NOMO-1 treated with DMSO at 0.1 percent for 48 hours (cell line): ENCODE data around the gene PTPA.

ENCODE experiments used
- DNase-seq: peaks from one replicate; lab custom pipeline; 2025; ENCODE audit not compliant: unreplicated experiment; lab: John Stamatoyannopoulos, UW

PTPA gene

DNA sequence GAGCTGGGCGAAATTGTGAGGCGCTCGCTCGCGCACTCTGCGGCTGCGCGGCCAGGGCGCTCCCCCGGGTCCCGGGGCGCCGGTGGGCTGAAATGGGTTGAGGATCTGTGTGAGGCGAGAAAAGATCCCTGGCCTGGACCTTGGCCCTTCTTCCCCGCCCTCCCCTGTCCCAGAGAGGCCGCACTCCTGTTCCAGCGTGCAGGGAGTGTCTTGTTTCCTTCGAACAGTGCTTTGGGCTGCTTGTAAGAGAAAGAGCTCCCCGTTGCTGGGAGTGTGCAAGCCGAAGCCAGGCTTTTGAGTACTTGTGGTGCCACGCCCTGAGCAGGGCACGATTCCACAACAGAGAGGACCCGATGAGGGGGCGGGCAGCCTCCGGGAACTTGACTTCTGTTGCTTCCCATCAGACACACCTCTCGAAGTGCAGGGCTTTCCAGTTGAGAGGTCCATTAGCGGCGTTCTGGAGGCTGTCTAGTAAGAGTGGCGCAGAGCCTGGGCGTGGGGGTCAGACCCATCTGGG lies 29.8 kb upstream of the PTPA start:
- DNase-seq, result peak; percentile 17

- no peak for DNase-seq
Measured at GRCh38 chr9:129084087-129084486, 27.1 kb upstream of the PTPA start.

GRCh38 chr9:129089246-129089645 lies 22.0 kb upstream of the PTPA start:
- no peak for DNase-seq

DNA sequence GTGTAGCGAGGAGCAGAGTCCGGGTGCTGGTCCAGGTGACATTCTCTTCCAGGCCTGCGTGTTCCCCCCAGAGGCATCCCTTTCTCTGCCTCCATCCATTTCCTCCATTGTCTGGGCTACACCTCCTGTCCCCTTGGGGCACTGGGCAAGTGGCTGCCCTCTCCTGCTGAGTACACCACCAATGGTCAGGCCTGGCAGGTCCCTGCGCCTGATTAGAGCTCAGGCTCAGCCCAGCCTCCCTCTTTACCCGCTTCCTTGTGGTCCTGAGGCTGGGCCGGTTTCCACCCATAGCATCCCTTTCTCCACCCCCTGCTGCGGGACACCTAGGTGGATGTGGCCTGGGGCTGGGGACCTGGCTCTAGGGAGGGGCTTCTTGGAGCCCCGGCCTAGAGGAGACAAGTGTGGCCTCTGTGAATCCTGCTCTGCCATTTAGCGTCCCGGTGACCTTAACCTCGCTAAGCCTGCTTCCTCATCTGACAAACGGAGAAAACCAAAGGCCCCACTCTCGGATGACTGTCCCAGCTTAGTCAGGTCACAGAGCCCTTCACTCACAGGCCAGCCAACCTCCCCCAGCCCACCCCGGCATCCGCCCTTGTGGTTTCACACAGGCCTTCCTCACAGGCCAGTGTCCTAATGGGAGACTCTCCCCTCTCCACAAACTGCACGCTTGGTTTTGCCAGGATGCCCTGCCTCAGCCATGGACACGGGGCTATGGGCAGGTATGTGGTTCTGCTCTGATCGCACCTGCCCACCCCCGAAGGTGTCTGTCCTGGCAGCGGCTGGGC lies 17.4 kb upstream of the PTPA start:
- no peak for DNase-seq

DNA sequence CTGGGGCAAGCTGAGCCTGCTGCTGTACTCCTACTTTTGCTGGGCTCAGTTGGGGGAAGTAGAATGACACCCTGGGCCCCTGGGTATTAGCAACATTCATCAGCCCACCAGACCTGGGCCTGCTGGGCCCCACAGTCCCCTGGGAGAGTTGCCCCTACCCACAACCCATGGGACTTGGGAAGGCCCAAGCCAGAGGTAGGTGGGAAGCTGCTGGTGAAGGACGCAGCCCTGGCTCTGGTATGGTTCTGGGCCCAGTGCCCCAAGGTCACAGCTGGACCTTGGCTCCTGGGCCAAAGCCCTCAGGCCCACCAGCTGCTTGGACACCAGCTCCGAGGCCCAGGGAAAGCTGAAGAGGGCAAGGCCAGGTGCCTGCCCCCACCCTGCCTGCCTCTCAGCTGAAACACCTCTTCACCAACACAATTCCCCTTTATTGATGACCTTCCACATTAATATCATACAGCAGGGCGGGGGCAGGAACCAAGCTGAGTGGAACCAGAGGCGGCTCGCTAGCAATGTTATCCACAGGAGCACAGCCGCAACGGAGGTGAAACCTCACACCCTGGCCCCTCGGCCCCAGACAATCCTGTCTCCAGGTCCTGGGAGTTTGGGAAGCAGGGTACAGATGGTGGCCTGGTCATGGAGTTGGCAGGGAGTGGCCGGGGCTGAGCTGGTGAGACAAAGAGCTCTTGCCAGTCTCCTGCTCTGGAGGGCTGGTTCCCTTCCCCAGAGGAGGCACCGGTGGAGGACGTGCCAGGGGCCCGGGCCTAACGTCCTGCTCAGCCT lies 16.6 kb upstream of the PTPA start:
- DNase-seq, result no peak

GRCh38 chr9:129095170-129095667 lies 16.0 kb upstream of the PTPA start:
- no peak for DNase-seq

- DNase-seq, result no peak
Measured at GRCh38 chr9:129095908-129096307, 15.3 kb upstream of the PTPA start.

GRCh38 chr9:129097671-129098306 lies 13.4 kb upstream of the PTPA start:
- no peak for DNase-seq

GRCh38 chr9:129098328-129098727 lies 12.9 kb upstream of the PTPA start:
- DNase-seq, result no peak

- no peak for DNase-seq
Measured at GRCh38 chr9:129100383-129101169, 10.6 kb upstream of the PTPA start.

DNA sequence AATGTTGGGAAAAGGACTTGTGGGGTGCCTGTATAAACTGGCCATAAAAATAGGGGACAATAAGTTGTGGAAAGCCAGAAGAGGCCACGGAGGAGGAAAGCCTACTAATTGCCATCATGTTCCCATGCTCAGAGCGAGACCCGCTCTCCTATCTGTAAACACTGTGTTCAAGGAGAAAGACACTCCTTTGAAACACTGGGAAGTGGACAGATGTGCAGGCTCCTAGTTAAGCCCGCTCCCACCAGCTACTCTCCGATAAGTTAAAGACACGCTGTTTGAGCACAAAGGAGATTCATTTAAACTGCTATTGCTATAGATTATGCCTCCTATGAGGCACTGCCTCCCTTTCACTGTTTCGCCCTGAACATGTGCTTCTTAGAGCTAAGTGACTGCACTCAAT lies 9.9 kb upstream of the PTPA start:
- DNase-seq, result no peak

GRCh38 chr9:129102095-129102525 lies 9.1 kb upstream of the PTPA start:
- no peak for DNase-seq

GRCh38 chr9:129102791-129103594 lies 8.2 kb upstream of the PTPA start:
- peak; percentile 2 for DNase-seq

- DNase-seq, result no peak
Measured at GRCh38 chr9:129103595-129103965, 7.6 kb upstream of the PTPA start.

DNA sequence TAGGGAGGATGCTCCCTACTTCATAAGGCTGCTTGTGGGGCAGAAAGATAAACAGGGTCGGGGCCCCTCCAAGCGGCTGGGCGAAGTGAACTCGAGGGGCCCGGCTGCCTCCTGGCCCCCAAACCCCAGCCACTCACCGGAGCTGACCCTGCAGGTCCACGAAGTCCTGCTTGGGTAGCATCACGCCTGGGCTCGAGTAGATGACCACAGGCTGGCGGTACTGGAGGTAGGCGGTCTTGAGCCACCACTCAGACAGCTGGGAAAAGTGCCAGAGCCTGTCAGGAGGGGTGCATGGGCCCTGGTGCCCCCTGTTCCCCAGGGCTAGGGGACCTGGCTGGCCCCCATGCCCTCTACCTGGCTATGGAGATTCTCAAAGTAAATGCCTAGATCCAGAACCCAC lies 7.2 kb upstream of the PTPA start:
- no peak for DNase-seq

DNA sequence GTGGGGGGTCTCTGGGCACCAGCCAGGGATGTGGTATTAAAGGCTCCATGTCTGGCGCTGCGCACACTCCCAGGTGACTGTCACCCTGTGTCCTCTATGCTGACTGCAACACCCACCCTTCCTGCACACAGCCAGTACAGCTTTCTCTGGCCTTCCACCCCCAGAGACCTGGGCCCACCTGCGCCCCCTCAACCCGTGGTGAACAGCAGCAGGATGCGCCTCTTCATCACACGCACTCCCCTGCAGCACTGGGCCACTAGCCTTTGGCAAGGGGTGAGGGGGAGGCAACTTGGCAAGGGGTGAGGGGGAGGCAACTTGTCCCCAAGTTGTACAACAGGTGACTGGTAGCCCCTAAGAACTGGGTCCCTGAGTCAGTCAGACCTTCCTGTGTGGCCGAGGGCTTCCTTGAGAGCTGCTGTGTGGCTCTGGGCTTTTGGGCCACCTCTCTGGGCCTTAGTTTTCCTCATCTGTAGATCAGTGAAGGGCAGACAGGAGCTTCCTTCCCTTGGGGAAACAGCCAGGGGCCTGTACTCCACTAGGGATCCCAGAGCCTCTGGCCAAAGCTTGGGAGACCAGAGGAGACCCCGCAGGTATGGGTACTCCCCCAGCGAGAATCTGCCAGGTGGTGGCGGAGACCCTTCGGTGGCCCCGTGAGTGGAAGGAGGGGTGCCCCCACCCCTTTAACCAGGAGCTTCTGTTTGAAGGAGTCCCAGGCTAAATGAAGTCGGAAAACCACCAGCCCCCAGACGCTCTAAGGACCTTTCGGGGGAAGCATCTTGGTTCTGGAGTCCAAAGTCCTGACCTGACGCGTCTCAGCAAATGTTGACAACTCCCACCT lies 5.1 kb upstream of the PTPA start:
- no peak for DNase-seq

DNA sequence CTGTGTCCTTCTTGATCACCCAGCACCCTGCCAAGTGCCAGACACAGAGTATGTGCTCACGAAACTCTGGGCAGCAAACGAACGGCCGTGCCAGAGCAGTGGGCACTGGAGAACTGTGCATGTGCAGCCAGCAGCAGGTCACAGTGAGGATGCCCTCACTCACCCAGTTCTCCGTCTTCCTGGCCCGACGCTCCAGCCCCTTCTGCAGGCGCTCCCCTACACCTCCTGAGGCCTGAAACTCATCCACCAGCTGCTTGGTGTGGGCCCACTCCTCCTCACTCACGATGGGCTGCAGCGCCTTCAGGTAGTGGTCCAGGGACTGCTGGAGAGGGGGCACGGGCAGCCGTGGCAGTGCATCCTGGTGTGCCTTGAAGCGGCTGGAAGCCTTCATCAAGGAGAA lies 3.6 kb upstream of the PTPA start:
- DNase-seq, result no peak

GRCh38 chr9:129108083-129108804 lies 3.0 kb upstream of the PTPA start:
- DNase-seq, result no peak
